B cell (primary cell): ENCODE measurements around the gene ANKRD10.

Experiments used
- CTCF ChIP-seq: fragments of 200-600 bp; IDR thresholded peaks from one replicate; pipeline ENCODE4 v1.8.0; 2022; ENCODE audit warnings: antibody characterized with exemption, mild to moderate bottlenecking
- EZH2 ChIP-seq: IDR thresholded peaks from 2 replicates; pipeline ENCODE4 v1.6.1; 2012; ENCODE audit warnings: borderline replicate concordance, low read depth, mild to moderate bottlenecking, moderate library complexity, low read length; ENCODE audit not compliant: insufficient read depth, poor library complexity, severe bottlenecking

GRCh38 chr13:110936519-110936918, 21.6 kb upstream of the ANKRD10 start:
- no peak for TF ChIP-seq EZH2
- TF ChIP-seq CTCF = no peak
